Thoracic aorta (tissue), 2 donors: Measurements from ENCODE around the gene CYP4F3. TPM values are rescaled to one million over a fixed set of nuclear protein-coding genes. Genes with fewer than 3 reads are reported as not detected.

ENCODE experiments used
- ATAC-seq: fragments of 150-250 bp; one replicate; pipeline ENCODE4 v1.8.0; 2017; ENCODE audit warnings: low read depth; ENCODE audit not compliant: insufficient number of reproducible peaks, low FRiP score
- DNase-seq: peaks from one replicate; pipeline ENCODE4 v3.0.0-alpha.2; 2020; ENCODE audit warnings: low spot score
- H3K27ac ChIP-seq, 2 donors: fragments of 200-600 bp; sonication (generic); 1 replicate in 1 of 2; 2 replicates in 1 of 2; pipeline ENCODE4 v1.5.1; 2016; ENCODE audit warnings: mild to moderate bottlenecking in 2 of 2, moderate library complexity in 2 of 2
- H3K27me3 ChIP-seq: fragments of 200-600 bp; sonication (generic); replicated peaks from 2 replicates; pipeline ENCODE4 v1.6.0; 2016; ENCODE audit warnings: mild to moderate bottlenecking; ENCODE audit not compliant: insufficient read depth
- H3K36me3 ChIP-seq: fragments of 200-600 bp; sonication (generic); one replicate; pipeline ENCODE4 v1.5.1; 2016
- H3K4me1 ChIP-seq, 2 donors: fragments of 200-600 bp; sonication (generic); 1 replicate in 1 of 2; 2 replicates in 1 of 2; pipeline versions ENCODE4 v1.5.1 to v1.6.0; 2016; ENCODE audit warnings: low read depth in 2 of 2, mild to moderate bottlenecking in 1 of 2; ENCODE audit not compliant: control insufficient read depth in 1 of 2
- H3K4me3 ChIP-seq: fragments of 200-600 bp; sonication (generic); 2 replicates; pipeline ENCODE4 v1.5.1; 2016; ENCODE audit warnings: mild to moderate bottlenecking
- H3K9me3 ChIP-seq: fragments of 200-600 bp; sonication (generic); 2 replicates; pipeline ENCODE4 v1.5.1; 2016
- total RNA-seq, 2 donors: library from RNA; depleted of rRNA; stranded (reverse); fragments of >200 nt; gene quantifications; one replicate each; pipeline versions ENCODE4 v1.1.0 to v1.2.3, GENCODE V29; 2016
- TF ChIP-seq, protein P1 (sequence below): fragments of 200-600 bp; sonication (generic); IDR thresholded peaks from one replicate; pipeline ENCODE4 v1.5.1; 2019; ENCODE audit warnings: antibody characterized with exemption

Gene CYP4F3
- total RNA-seq, 2 donors from 2014 or later, result 1.4 TPM; not detected in 1

- H3K27me3 ChIP-seq, result no peaks in the 10 kb centered on the region
- no peaks in the 10 kb centered on the region for H3K9me3 ChIP-seq
- H3K27ac ChIP-seq, result no peak overlapping the region
- H3K4me1 ChIP-seq, result no peaks in the 10 kb centered on the region
- H3K4me3 ChIP-seq, result no peak overlapping the region
- TF ChIP-seq, protein P1, sequence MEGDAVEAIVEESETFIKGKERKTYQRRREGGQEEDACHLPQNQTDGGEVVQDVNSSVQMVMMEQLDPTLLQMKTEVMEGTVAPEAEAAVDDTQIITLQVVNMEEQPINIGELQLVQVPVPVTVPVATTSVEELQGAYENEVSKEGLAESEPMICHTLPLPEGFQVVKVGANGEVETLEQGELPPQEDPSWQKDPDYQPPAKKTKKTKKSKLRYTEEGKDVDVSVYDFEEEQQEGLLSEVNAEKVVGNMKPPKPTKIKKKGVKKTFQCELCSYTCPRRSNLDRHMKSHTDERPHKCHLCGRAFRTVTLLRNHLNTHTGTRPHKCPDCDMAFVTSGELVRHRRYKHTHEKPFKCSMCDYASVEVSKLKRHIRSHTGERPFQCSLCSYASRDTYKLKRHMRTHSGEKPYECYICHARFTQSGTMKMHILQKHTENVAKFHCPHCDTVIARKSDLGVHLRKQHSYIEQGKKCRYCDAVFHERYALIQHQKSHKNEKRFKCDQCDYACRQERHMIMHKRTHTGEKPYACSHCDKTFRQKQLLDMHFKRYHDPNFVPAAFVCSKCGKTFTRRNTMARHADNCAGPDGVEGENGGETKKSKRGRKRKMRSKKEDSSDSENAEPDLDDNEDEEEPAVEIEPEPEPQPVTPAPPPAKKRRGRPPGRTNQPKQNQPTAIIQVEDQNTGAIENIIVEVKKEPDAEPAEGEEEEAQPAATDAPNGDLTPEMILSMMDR, result no peak
- ATAC-seq (no peak), DNase-seq (no peak)
- no peaks in the 10 kb centered on the region for H3K36me3 ChIP-seq
These were observed 31.4 kb upstream of the CYP4F3 start for GRCh38 chr19:15609261-15609660.

DNA sequence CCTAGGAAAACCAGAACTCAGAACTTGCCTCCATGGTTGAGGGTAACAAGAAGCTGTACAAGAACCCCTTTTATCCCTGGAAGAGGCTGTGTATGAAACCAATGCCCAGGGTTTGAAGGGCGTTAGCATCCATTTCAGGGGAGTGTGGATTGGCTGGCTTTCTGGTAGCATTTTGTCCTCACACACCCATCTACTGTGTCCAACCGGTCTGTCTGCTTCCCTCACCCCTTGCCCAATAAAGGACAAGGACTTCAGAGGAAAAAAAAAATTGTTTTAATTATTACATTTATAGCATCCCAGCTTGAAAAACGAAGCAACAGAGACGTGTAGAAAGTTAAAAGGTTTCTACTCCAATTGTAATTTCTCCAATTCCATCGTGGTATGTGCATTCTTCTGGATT is 28.4 kb upstream of the CYP4F3 start:
- Histone ChIP-seq H3K27ac (no peak overlapping the region), H3K36me3 (no peaks in the 10 kb centered on the region), H3K9me3 (no peaks in the 10 kb centered on the region), H3K4me1 (no peaks in the 10 kb centered on the region), H3K4me3 (no peak overlapping the region), H3K27me3 (no peaks in the 10 kb centered on the region)
- TF ChIP-seq, protein P1, result no peak
- no peak for DNase-seq
- no peak for ATAC-seq

DNA sequence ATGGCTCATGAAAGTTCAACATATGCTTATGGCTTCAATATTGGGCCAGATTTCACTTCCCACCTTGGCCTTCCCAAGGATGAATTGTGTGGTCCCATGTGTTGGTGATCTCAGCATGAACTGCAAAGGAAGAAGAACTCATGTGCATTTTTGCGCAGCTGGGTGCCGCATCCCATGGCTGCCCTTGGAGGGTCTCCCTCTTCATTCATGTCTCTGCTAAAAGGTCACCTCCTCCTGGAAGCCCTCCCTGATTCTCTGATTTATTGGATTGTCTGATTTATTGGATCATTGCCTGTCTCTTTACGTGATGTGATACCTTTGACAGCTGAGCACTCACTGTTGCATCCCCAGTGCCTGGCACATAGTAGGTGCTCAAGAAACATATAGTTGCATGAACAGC is 27.4 kb upstream of the CYP4F3 start:
- Histone ChIP-seq H3K27me3 (no peaks in the 10 kb centered on the region), H3K4me1 (no peaks in the 10 kb centered on the region), H3K36me3 (no peaks in the 10 kb centered on the region), H3K9me3 (no peaks in the 10 kb centered on the region), H3K27ac (no peak overlapping the region), H3K4me3 (no peak overlapping the region)
- TF ChIP-seq, protein P1, result no peak
- DNase-seq (no peak), ATAC-seq (no peak)

- no peak within 1 kb of the TSS for H3K4me3 ChIP-seq
- H3K4me1 ChIP-seq, result no peaks in the 10 kb centered on the region
- TF ChIP-seq, protein P1, result no peak
- ATAC-seq (no peak), DNase-seq (no peak)
- H3K27ac ChIP-seq, result no peak within 1 kb of the TSS
- H3K9me3 ChIP-seq, result no peaks in the 10 kb centered on the region
- no peaks in the 10 kb centered on the region for H3K36me3 ChIP-seq
- no peaks in the 10 kb centered on the region for H3K27me3 ChIP-seq
These were observed 26.0 kb upstream of the CYP4F3 start, which contains the start of gene CYP4F8 for GRCh38 chr19:15614507-15615379. TSS of gene CYP4F8 (plus strand) at chr19:15615218. CDS start at chr19:15615617, 399 bp downstream.

DNA sequence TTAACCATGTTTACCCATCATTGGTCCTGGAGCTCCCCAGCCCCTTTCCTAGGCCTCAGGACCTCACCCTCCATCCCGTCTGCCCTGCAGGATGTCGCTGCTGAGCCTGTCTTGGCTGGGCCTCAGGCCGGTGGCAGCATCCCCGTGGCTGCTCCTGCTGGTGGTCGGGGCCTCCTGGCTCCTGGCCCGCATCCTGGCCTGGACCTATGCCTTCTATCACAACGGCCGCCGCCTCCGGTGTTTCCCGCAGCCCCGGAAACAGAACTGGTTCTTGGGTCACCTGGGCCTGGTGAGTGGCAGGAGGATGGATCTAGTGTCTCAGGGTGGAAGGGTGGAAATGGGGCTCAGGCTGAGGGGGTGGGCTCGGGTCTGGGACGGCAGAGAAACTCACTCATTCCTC is 25.2 kb upstream of the CYP4F3 start:
- no peak for DNase-seq
- no peak overlapping the region for H3K4me3 ChIP-seq

More for the DNA sequence above, 25.2 kb upstream of the CYP4F3 start:
- no peaks in the 10 kb centered on the region for H3K36me3 ChIP-seq
- no peak for ATAC-seq
- H3K27me3 ChIP-seq, result no peaks in the 10 kb centered on the region
- H3K4me1 ChIP-seq, result no peaks in the 10 kb centered on the region
- TF ChIP-seq, protein P1, result no peak
- H3K9me3 ChIP-seq, result no peaks in the 10 kb centered on the region
- H3K27ac ChIP-seq, result no peak overlapping the region
